GM10266 (cell line): Measurements from ENCODE around the gene GJB5.
"Not testable (repeated sequence)": the region's sequence is repeated elsewhere in the genome, so short reads cannot be mapped to it uniquely, and the experiment has no call there.

Experiments used
- DNase-seq: peaks from one replicate; pipeline ENCODE4 v3.0.0; 2012; ENCODE audit errors: extremely low spot score
- TF ChIP-seq, protein P1 (sequence below): IDR thresholded peaks from 2 replicates; pipeline ENCODE4 v1.5.1; 2012; ENCODE audit warnings: mild to moderate bottlenecking, low read depth; ENCODE audit not compliant: control insufficient read depth, insufficient read depth; ENCODE audit errors: missing control alignments

The GJB5 gene

GRCh38 chr1:34762474-34763141 lies 7.8 kb downstream of the GJB5 start:
- TF ChIP-seq, protein P1, sequence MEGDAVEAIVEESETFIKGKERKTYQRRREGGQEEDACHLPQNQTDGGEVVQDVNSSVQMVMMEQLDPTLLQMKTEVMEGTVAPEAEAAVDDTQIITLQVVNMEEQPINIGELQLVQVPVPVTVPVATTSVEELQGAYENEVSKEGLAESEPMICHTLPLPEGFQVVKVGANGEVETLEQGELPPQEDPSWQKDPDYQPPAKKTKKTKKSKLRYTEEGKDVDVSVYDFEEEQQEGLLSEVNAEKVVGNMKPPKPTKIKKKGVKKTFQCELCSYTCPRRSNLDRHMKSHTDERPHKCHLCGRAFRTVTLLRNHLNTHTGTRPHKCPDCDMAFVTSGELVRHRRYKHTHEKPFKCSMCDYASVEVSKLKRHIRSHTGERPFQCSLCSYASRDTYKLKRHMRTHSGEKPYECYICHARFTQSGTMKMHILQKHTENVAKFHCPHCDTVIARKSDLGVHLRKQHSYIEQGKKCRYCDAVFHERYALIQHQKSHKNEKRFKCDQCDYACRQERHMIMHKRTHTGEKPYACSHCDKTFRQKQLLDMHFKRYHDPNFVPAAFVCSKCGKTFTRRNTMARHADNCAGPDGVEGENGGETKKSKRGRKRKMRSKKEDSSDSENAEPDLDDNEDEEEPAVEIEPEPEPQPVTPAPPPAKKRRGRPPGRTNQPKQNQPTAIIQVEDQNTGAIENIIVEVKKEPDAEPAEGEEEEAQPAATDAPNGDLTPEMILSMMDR: no peak
- DNase-seq: no peak

DNA sequence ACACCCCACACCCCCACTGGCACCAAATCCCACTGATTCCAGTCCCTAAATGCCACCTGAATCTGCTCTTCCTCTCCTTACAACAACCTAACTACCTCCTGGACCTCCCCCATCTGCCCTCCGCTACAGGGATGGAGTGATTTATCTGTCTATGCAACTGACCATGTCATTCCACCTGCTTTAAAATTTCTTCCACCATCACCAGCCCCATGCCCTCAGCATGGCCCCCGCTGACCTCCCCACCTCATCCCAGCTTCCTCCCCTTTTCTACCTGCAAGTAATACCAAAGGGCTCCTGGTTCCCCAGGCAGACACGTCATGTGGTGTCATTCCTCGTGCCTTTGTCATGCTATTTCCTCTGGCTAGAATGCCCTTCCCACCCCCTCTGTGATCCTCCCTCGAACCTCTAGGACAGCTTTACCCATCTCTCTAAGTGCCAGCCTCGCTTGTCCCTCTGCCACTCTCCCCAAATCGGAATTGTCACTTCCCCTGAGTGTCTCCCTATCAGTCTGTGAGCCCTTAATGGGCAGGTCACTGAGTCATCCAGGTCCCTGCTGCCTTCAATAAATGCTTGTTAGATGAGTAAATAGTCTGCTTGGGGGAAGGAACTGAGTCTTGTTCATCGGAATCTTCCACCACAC lies 8.4 kb downstream of the GJB5 start:
- TF ChIP-seq, protein P1: no peak
- DNase-seq: no peak

DNA sequence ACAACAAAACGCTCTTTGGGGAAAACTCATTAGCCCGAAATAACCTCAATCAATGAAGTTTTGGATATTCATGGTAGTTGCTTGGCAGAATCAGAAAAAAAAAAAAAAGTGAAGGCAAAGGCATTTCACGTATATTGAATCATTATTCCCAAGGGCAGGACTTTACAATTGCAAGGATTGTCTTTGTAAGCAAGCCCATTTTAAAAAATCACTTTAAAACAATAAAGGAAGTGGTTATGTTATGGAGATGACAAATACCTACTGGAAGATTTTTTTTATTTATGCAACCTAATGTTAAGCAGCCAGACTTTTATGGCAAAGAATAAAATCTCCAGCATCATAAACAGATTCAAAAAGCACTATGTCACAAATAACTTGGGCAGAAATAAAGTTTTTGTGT lies 14.0 kb downstream of the GJB5 start:
- TF ChIP-seq, protein P1: no peak

GRCh38 chr1:34770891-34771504 lies 16.2 kb downstream of the GJB5 start:
- no peak for DNase-seq
- TF ChIP-seq, protein P1: no peak

More for the DNA sequence above, 14.0 kb downstream of the GJB5 start:
- no peak for DNase-seq

- TF ChIP-seq, protein P1: no peak
- DNase-seq: no peak
These were observed 16.9 kb downstream of the GJB5 start for GRCh38 chr1:34771573-34772371.

GRCh38 chr1:34773114-34773513 lies 18.3 kb downstream of the GJB5 start:
- DNase-seq: not testable (repeated sequence)

- DNase-seq: no peak
- TF ChIP-seq, protein P1: no peak
These were observed 20.1 kb downstream of the GJB5 start for GRCh38 chr1:34774957-34775356.
